RWPE2 (cell line): Measurements from ENCODE around the gene CEP41.
A peak's percentile ranks its signal among the peaks of the same experiment; 100 is the strongest.

ENCODE experiments used
- ATAC-seq: fragments of 200-7000 bp; cut with Tn5 transposase; 3 replicates; pipeline ENCODE4 v1.9.1; 2021; ENCODE audit warnings: low read depth
- DNase-seq: peaks from one replicate; pipeline ENCODE4 v3.0.0-alpha.2; 2020; ENCODE audit warnings: low spot score
- H3K27ac ChIP-seq: fragments of 450-650 bp; 2 replicates; pipeline ENCODE4 v1.5.1; 2017; ENCODE audit warnings: mild to moderate bottlenecking; ENCODE audit not compliant: poor library complexity, severe bottlenecking
- H3K27me3 ChIP-seq: fragments of 250-450 bp; sonication (Bioruptor Pico); 2 replicates; pipeline ENCODE4 v1.5.1; 2021; ENCODE audit warnings: mild to moderate bottlenecking, moderate library complexity; ENCODE audit not compliant: insufficient read depth, poor library complexity, severe bottlenecking
- H3K36me3 ChIP-seq: fragments of 250-450 bp; sonication (Bioruptor Pico); 2 replicates; pipeline ENCODE4 v1.5.1; 2020; ENCODE audit warnings: low read depth, mild to moderate bottlenecking, moderate library complexity
- H3K4me1 ChIP-seq: fragments of 250-450 bp; sonication (Bioruptor Pico); 2 replicates; pipeline ENCODE4 v1.5.1; 2021; ENCODE audit warnings: mild to moderate bottlenecking, moderate library complexity; ENCODE audit not compliant: insufficient read depth, poor library complexity, severe bottlenecking
- H3K4me3 ChIP-seq: fragments of 250-450 bp; sonication (Bioruptor Pico); 2 replicates; pipeline ENCODE4 v1.5.1; 2021; ENCODE audit warnings: mild to moderate bottlenecking, moderate library complexity; ENCODE audit not compliant: severe bottlenecking
- H3K9me3 ChIP-seq: fragments of 250-450 bp; sonication (Bioruptor Pico); 2 replicates; pipeline ENCODE4 v1.5.1; 2021; ENCODE audit warnings: mild to moderate bottlenecking, moderate library complexity; ENCODE audit not compliant: severe bottlenecking
- CTCF ChIP-seq: fragments of 450-650 bp; IDR thresholded peaks from one replicate; pipeline ENCODE4 v1.5.1; 2017; ENCODE audit warnings: mild to moderate bottlenecking, moderate library complexity; ENCODE audit not compliant: poor library complexity, severe bottlenecking

CEP41 gene

GRCh38 chr7:130367836-130368746, 72.7 kb downstream of the CEP41 start:
- Histone ChIP-seq H3K27ac (no peak overlapping the region), H3K4me3 (no peak overlapping the region), H3K9me3 (no peaks in the 10 kb centered on the region), H3K27me3 (no peaks in the 10 kb centered on the region), H3K36me3 (no peaks in the 10 kb centered on the region), H3K4me1 (peaks cover 65% of the 10 kb centered on the region)
- no peak for TF ChIP-seq CTCF
- DNase-seq (no peak), ATAC-seq (no peak)

GRCh38 chr7:130367088-130367755, 73.6 kb downstream of the CEP41 start:
- H3K27ac ChIP-seq: no peak overlapping the region
- peak; percentile 19 for DNase-seq
- ATAC-seq: no peak
- peaks cover 58% of the 10 kb centered on the region for H3K4me1 ChIP-seq
- H3K36me3 ChIP-seq: no peaks in the 10 kb centered on the region
- TF ChIP-seq CTCF: no peak
- H3K27me3 ChIP-seq: no peaks in the 10 kb centered on the region
- no peaks in the 10 kb centered on the region for H3K9me3 ChIP-seq
- no peak overlapping the region for H3K4me3 ChIP-seq

GRCh38 chr7:130366564-130366963, 74.3 kb downstream of the CEP41 start:
- TF ChIP-seq CTCF: no peak
- H3K27me3 ChIP-seq: no peaks in the 10 kb centered on the region
- peaks cover 54% of the 10 kb centered on the region for H3K4me1 ChIP-seq
- ATAC-seq: no peak
- H3K27ac ChIP-seq: peak overlapping the region; percentile 92
- H3K9me3 ChIP-seq: no peaks in the 10 kb centered on the region
- no peaks in the 10 kb centered on the region for H3K36me3 ChIP-seq
- peak; percentile 45 for DNase-seq
- H3K4me3 ChIP-seq: no peak overlapping the region

- Histone ChIP-seq H3K4me1 (peaks cover 48% of the 10 kb centered on the region), H3K9me3 (no peaks in the 10 kb centered on the region), H3K4me3 (no peak overlapping the region), H3K36me3 (no peaks in the 10 kb centered on the region), H3K27me3 (no peaks in the 10 kb centered on the region), H3K27ac (peak overlapping the region; percentile 92)
- no peak for TF ChIP-seq CTCF
- ATAC-seq: peak; percentile 37
- DNase-seq: peak; percentile 51
Observed at GRCh38 chr7:130365511-130366441, 75.0 kb downstream of the CEP41 start.
